Hepatocyte (in vitro differentiated cells): ENCODE measurements around the gene ENOSF1. TPM values are rescaled to one million over a fixed set of nuclear protein-coding genes. Genes with fewer than 3 reads are reported as not detected.

Source experiments
- DNase-seq: peaks from one replicate; pipeline ENCODE4 v3.0.0-alpha.2; 2016; ENCODE audit warnings: low spot score
- H2AFZ ChIP-seq: fragments of 200-600 bp; sonication (generic); 2 replicates; pipeline ENCODE4 v1.6.0; 2016; ENCODE audit warnings: antibody characterized with exemption, mild to moderate bottlenecking
- H3K27ac ChIP-seq: fragments of 200-600 bp; sonication (generic); 2 replicates; pipeline ENCODE4 v1.5.1; 2016; ENCODE audit warnings: mild to moderate bottlenecking
- H3K27me3 ChIP-seq: fragments of 200-600 bp; sonication (generic); 2 replicates; pipeline ENCODE4 v1.6.1; 2016
- H3K36me3 ChIP-seq: fragments of 200-600 bp; sonication (generic); replicated peaks from 2 replicates; pipeline ENCODE4 v1.5.1; 2016; ENCODE audit warnings: low read depth; ENCODE audit not compliant: insufficient read depth
- H3K4me1 ChIP-seq: fragments of 200-600 bp; sonication (generic); 2 replicates; pipeline ENCODE4 v1.5.1; 2016; ENCODE audit warnings: mild to moderate bottlenecking, moderate library complexity; ENCODE audit not compliant: insufficient read depth
- H3K4me2 ChIP-seq: fragments of 200-600 bp; sonication (generic); 2 replicates; pipeline ENCODE4 v1.6.0; 2016
- H3K4me3 ChIP-seq: fragments of 200-600 bp; sonication (generic); 2 replicates; pipeline ENCODE4 v1.5.1; 2016; ENCODE audit warnings: mild to moderate bottlenecking
- H3K79me2 ChIP-seq: fragments of 200-600 bp; sonication (generic); 2 replicates; pipeline ENCODE4 v1.6.0; 2017; ENCODE audit warnings: mild to moderate bottlenecking
- H3K9me2 ChIP-seq: fragments of 200-600 bp; sonication (generic); replicated peaks from 2 replicates; pipeline ENCODE4 v1.6.0; 2017; ENCODE audit warnings: mild to moderate bottlenecking; ENCODE audit not compliant: insufficient read depth
- H3K9me3 ChIP-seq: fragments of 200-600 bp; sonication (generic); 2 replicates; pipeline ENCODE4 v1.5.1; 2016; ENCODE audit warnings: low read depth, mild to moderate bottlenecking
- H4K20me1 ChIP-seq: fragments of 200-600 bp; sonication (generic); 2 replicates; pipeline ENCODE4 v1.6.0; 2016; ENCODE audit warnings: mild to moderate bottlenecking; ENCODE audit not compliant: insufficient read depth, poor library complexity, severe bottlenecking
- EZH2 ChIP-seq: fragments of 200-600 bp; sonication (generic); IDR thresholded peaks from 2 replicates; pipeline ENCODE4 v1.6.1; 2016; ENCODE audit warnings: antibody characterized with exemption, mild to moderate bottlenecking, borderline replicate concordance
- EZH2phosphoT487 ChIP-seq: fragments of 200-600 bp; sonication (generic); IDR thresholded peaks from one replicate; pipeline ENCODE4 v1.6.1; 2018; ENCODE audit warnings: antibody characterized with exemption, mild to moderate bottlenecking, low read depth, moderate library complexity; ENCODE audit not compliant: unreplicated experiment, severe bottlenecking
- WGBS: methylation state at CpG from one replicate; pipeline ENCODE4 v1.1.6; 2016; ENCODE audit warnings: low lambda C conversion rate; ENCODE audit errors: missing lambda C conversion rate; 5-methylcytosine and 5-hydroxymethylcytosine counted together
- polyA plus RNA-seq: library from polyadenylated mRNA; unstranded; fragments of >200 nt; fragmentation: Nextera tagmentation; extraction: Ambion mirVana; gene quantifications from 2 replicates; pipeline ENCODE4 v1.2.1, GENCODE V29; 2016
- total RNA-seq: library from RNA; depleted of rRNA; stranded (reverse); fragments of >200 nt; gene quantifications from 2 replicates; pipeline ENCODE4 v1.2.3, GENCODE V29; 2014
- TF ChIP-seq, protein P1 (sequence below): fragments of 200-600 bp; sonication (generic); IDR thresholded peaks from 2 replicates; pipeline ENCODE4 v1.5.1; 2016; ENCODE audit warnings: antibody characterized with exemption, mild to moderate bottlenecking; ENCODE audit not compliant: poor library complexity

Gene ENOSF1
- total and polyA plus RNA-seq, 2 experiments from 2014 or later: 41.6 to 44.5 TPM

DNA sequence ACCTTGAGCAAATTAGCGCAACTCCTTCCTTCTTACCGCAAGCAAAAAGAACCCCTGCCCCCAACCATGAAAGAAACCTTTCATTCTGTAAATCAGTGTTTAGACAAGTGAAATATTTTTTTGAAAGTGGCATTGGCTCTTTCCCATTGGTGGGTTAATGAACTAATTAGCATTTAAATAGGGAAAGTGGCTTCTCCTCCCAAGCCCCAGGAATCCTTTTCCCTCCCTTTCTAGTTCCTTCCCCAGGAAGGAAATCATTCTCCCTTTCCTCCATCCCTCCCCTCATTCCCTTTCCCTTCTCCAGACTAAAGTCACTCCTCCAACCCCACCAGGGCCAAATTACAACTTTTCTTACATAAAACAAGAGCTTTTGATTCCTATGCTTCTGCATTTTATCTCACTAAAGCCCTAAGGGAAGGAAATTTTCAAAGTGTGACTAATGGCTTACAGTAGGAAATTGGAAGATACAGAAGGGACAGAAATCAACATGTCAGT is 77.8 kb downstream of the ENOSF1 start:
- Histone ChIP-seq H3K79me2 (no peaks in the 10 kb centered on the region), H2AFZ (no peak overlapping the region), H3K4me1 (no peaks in the 10 kb centered on the region), H3K27ac (no peak overlapping the region), H3K4me2 (no peak overlapping the region), H3K9me2 (no peaks in the 10 kb centered on the region), H3K27me3 (no peaks in the 10 kb centered on the region), H3K4me3 (no peak overlapping the region), H4K20me1 (no peaks in the 10 kb centered on the region), H3K9me3 (no peaks in the 10 kb centered on the region), H3K36me3 (no peaks in the 10 kb centered on the region)
- TF ChIP-seq EZH2: no peak
- 59% methylated on average over 2 of the region's 2 CpGs for WGBS
- no peak for DNase-seq

DNA sequence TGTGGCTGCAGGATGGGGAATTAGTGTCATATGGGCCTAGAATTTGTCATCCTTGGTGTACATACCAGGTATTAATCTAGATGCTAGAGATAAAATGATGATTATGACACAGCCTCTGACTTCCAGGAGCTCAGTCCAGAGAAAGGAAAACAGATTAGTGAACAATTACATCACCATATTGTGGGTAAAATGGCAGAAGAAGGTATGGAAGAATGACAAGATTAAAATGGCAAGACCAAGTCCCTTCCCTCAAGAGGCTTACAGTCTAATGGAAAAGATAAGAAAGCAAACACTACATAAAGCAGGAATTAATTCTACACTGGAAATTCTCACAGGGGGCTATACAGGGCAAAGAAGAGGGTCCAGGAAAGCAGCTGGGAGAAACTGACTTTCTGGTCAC is 80.9 kb downstream of the ENOSF1 start:
- no peaks in the 10 kb centered on the region for H3K4me1 ChIP-seq
- no peaks in the 10 kb centered on the region for H3K36me3 ChIP-seq
- H2AFZ ChIP-seq: no peak overlapping the region
- H3K9me3 ChIP-seq: no peaks in the 10 kb centered on the region
- no peak overlapping the region for H3K4me3 ChIP-seq
- TF ChIP-seq EZH2phosphoT487 (no peak), EZH2 (no peak)
- TF ChIP-seq, protein P1, sequence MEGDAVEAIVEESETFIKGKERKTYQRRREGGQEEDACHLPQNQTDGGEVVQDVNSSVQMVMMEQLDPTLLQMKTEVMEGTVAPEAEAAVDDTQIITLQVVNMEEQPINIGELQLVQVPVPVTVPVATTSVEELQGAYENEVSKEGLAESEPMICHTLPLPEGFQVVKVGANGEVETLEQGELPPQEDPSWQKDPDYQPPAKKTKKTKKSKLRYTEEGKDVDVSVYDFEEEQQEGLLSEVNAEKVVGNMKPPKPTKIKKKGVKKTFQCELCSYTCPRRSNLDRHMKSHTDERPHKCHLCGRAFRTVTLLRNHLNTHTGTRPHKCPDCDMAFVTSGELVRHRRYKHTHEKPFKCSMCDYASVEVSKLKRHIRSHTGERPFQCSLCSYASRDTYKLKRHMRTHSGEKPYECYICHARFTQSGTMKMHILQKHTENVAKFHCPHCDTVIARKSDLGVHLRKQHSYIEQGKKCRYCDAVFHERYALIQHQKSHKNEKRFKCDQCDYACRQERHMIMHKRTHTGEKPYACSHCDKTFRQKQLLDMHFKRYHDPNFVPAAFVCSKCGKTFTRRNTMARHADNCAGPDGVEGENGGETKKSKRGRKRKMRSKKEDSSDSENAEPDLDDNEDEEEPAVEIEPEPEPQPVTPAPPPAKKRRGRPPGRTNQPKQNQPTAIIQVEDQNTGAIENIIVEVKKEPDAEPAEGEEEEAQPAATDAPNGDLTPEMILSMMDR: no peak
- no peak overlapping the region for H3K4me2 ChIP-seq
- H3K9me2 ChIP-seq: no peaks in the 10 kb centered on the region
- H3K27ac ChIP-seq: no peak overlapping the region
- no peak for DNase-seq
- H3K27me3 ChIP-seq: no peaks in the 10 kb centered on the region
- no peaks in the 10 kb centered on the region for H3K79me2 ChIP-seq
- H4K20me1 ChIP-seq: no peaks in the 10 kb centered on the region

DNA sequence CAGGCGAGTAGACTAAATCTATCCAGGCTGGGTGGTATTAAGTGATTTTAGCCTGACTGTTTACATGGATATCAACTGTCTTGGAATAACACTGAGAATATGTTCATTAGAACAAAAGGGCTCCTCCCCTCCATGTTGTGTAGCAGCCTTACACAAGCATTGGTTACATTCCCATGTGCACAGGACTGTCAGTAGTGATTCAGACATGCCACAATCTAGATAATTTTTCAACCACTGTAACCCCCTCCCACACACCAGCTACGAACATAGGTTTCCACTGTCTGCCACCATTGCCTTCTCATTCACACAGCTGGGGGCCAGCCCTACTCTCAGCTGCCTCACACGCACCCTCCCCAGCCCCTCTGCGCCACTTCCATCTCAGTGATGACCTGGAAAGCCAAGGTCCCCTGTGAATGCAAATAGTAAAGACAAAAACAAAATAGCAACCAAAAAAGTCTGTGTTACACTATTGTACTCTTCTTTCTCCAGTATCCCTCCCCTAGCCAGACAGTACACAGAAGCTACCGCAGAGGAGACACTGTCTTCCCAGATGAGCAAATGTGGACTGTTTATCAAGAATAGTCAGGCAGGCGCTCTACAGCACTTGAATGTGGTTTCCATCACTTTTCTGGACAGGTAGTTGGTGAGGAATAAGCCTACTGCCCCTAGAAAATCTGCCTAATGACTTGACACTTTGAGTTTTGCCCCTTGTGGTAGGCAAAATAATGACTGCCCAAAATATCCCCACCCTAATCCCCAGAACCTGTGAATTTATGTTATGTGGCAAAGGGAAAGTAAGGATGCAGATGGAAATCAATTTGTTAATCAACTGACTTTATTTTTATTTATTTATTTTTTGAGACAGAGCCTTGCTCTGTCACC is 82.9 kb downstream of the ENOSF1 start:
- 91% methylated on average over 6 of the region's 6 CpGs for WGBS
- no peaks in the 10 kb centered on the region for H3K9me2 ChIP-seq
- H3K79me2 ChIP-seq: no peaks in the 10 kb centered on the region
- no peak overlapping the region for H3K27ac ChIP-seq
- H3K4me1 ChIP-seq: no peaks in the 10 kb centered on the region
- no peak overlapping the region for H3K4me3 ChIP-seq
- no peaks in the 10 kb centered on the region for H3K9me3 ChIP-seq
- no peak overlapping the region for H3K4me2 ChIP-seq
- H3K36me3 ChIP-seq: no peaks in the 10 kb centered on the region
- TF ChIP-seq, protein P1: no peak
- TF ChIP-seq EZH2phosphoT487 (no peak), EZH2 (no peak)
- no peak overlapping the region for H2AFZ ChIP-seq
- H4K20me1 ChIP-seq: no peaks in the 10 kb centered on the region
- H3K27me3 ChIP-seq: no peaks in the 10 kb centered on the region
- no peak for DNase-seq

DNA sequence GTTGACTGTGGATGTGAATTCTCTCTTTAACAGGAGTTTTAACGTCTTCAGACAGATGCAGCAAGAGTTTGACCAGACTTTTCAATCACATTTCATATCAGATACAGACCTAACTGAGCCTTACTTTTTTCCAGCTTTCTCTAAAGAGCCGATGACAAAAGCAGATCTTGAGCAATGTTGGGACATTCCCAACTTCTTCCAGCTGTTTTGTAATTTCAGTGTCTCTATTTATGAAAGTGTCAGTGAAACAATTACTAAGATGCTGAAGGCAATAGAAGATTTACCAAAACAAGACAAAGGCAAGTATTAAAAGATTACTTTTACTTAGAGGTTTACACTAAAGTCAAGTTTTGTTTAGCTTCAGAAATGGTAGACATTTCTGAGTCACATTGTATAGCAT is 85.2 kb downstream of the ENOSF1 start:
- no peaks in the 10 kb centered on the region for H3K9me2 ChIP-seq
- 68% methylated on average over 2 of the region's 2 CpGs for WGBS
- H2AFZ ChIP-seq: no peak overlapping the region
- no peaks in the 10 kb centered on the region for H3K27me3 ChIP-seq
- H3K4me3 ChIP-seq: no peak overlapping the region
- H3K4me2 ChIP-seq: no peak overlapping the region
- H3K4me1 ChIP-seq: no peaks in the 10 kb centered on the region
- DNase-seq: no peak
- TF ChIP-seq EZH2phosphoT487 (no peak), EZH2 (no peak)
- TF ChIP-seq, protein P1: no peak
- no peaks in the 10 kb centered on the region for H3K36me3 ChIP-seq
- no peaks in the 10 kb centered on the region for H3K79me2 ChIP-seq
- H3K9me3 ChIP-seq: no peaks in the 10 kb centered on the region
- H4K20me1 ChIP-seq: no peaks in the 10 kb centered on the region
- no peak overlapping the region for H3K27ac ChIP-seq
